Measurements from ENCODE around the gene EXOC3. TPM values are rescaled to one million over a fixed set of nuclear protein-coding genes. Genes with fewer than 3 reads are reported as not detected.

Gene EXOC3
- total RNA-seq, 1 donor from 2014 or later: 67.3 TPM

GRCh38 chr5:432928-433791 is 9.8 kb upstream of the EXOC3 start:
- Mint-ChIP-seq H3K4me3 (ENCODE audit: low read depth) (no peak overlapping the region), H3K4me1 (ENCODE audit: low read depth) (peaks cover 4% of the 10 kb centered on the region), H3K9me3 (ENCODE audit: low read depth) (no peaks in the 10 kb centered on the region), H3K27ac (no peak overlapping the region), H3K36me3 (ENCODE audit: insufficient read depth) (no peaks in the 10 kb centered on the region), H3K27me3 (peaks cover 6% of the 10 kb centered on the region)
- no peak for DNase-seq (ENCODE audit: low spot score, unreplicated experiment)
- TF ChIP-seq CTCF (IDR thresholded peaks at IDR 0.05; ENCODE audit: unreplicated experiment): no peak

- Mint-ChIP-seq H3K4me3 (ENCODE audit: low read depth) (no peak overlapping the region), H3K9me3 (ENCODE audit: low read depth) (no peaks in the 10 kb centered on the region), H3K27ac (no peak overlapping the region), H3K36me3 (ENCODE audit: insufficient read depth) (no peaks in the 10 kb centered on the region), H3K27me3 (peaks cover 6% of the 10 kb centered on the region), H3K4me1 (ENCODE audit: low read depth) (peaks cover 4% of the 10 kb centered on the region)
- no peak for TF ChIP-seq CTCF (IDR thresholded peaks at IDR 0.05; ENCODE audit: unreplicated experiment)
- peak; percentile 8 for DNase-seq (ENCODE audit: low spot score, unreplicated experiment)
These were observed 9.1 kb upstream of the EXOC3 start for GRCh38 chr5:433836-434235.

GRCh38 chr5:434443-435146 is 8.4 kb upstream of the EXOC3 start:
- Mint-ChIP-seq H3K4me1 (ENCODE audit: low read depth) (peaks cover 4% of the 10 kb centered on the region), H3K27me3 (peaks cover 6% of the 10 kb centered on the region)

GRCh38 chr5:435156-435790 is 7.7 kb upstream of the EXOC3 start:
- no peaks in the 10 kb centered on the region for H3K9me3 Mint-ChIP-seq (ENCODE audit: low read depth)
- peak; percentile 7 for DNase-seq (ENCODE audit: low spot score, unreplicated experiment)
- H3K27me3 Mint-ChIP-seq: peaks cover 3% of the 10 kb centered on the region
- no peak overlapping the region for H3K27ac Mint-ChIP-seq
- peaks cover 4% of the 10 kb centered on the region for H3K4me1 Mint-ChIP-seq (ENCODE audit: low read depth)
- no peaks in the 10 kb centered on the region for H3K36me3 Mint-ChIP-seq (ENCODE audit: insufficient read depth)
- no peak overlapping the region for H3K4me3 Mint-ChIP-seq (ENCODE audit: low read depth)
- no peak for TF ChIP-seq CTCF (IDR thresholded peaks at IDR 0.05; ENCODE audit: unreplicated experiment)

More at GRCh38 chr5:434443-435146, 8.4 kb upstream of the EXOC3 start:
- Mint-ChIP-seq H3K4me3 (ENCODE audit: low read depth) (no peak overlapping the region), H3K36me3 (ENCODE audit: insufficient read depth) (no peaks in the 10 kb centered on the region), H3K9me3 (ENCODE audit: low read depth) (no peaks in the 10 kb centered on the region), H3K27ac (no peak overlapping the region)
- DNase-seq (ENCODE audit: low spot score, unreplicated experiment): peak; percentile 7
- no peak for TF ChIP-seq CTCF (IDR thresholded peaks at IDR 0.05; ENCODE audit: unreplicated experiment)

GRCh38 chr5:435961-436640 is 6.9 kb upstream of the EXOC3 start:
- Mint-ChIP-seq H3K4me1 (ENCODE audit: low read depth) (peaks cover 4% of the 10 kb centered on the region), H3K9me3 (ENCODE audit: low read depth) (no peaks in the 10 kb centered on the region), H3K27me3 (peaks cover 3% of the 10 kb centered on the region), H3K4me3 (ENCODE audit: low read depth) (no peak overlapping the region), H3K27ac (no peak overlapping the region), H3K36me3 (ENCODE audit: insufficient read depth) (no peaks in the 10 kb centered on the region)
- DNase-seq (ENCODE audit: low spot score, unreplicated experiment): no peak
- TF ChIP-seq CTCF (IDR thresholded peaks at IDR 0.05; ENCODE audit: unreplicated experiment): peak; percentile 29

All from progenitor cell of endocrine pancreas (in vitro differentiated cells).